AG20443 (cell line): ENCODE results near the gene INSL3.
"Not testable (repeated sequence)": the region's sequence is repeated elsewhere in the genome, so short reads cannot be mapped to it uniquely, and the experiment has no call there.

Experiments
- DNase-seq: peaks from one replicate; pipeline ENCODE4 v3.0.0; 2012; ENCODE audit warnings: low spot score, mixed read lengths

INSL3 gene

DNA sequence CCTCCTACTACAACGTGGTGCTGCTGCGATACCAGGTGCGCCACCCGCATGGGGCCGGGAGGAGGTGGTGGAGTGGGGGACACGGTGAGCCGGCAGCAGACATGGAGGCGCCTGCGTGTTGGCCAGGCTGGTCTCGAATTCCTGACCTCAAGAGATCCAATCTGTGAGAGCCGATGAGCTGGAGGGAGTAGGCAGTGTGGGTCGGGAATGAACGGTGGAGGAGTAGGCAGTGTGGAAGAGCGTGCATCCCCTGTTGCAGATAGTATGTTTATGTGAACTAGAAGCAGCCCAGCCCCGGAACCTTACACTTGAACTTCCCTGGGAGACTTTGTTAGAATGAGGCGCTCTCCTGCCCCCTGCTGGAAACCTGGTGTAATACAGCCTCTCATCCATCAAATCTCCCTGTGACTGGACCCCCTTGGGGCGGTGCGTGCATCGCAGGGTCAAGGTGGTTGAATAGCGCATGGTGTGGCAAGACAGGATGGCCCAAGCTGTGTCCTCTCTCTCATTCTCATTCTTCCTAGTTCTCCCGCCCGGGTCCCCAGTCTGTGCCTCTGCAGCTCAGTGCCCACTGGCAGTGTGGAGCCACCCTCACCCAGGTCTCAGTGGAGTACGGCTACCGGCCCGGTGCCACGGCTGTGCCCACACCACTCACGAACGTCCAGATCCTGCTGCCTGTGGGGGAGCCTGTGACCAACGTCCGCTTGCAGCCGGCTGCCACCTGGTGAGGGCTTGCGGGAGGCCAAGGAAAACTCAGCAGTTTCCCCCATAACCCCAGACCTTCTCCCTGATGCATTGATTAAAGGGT is 36.9 kb downstream of the INSL3 start:
- peak; percentile 84 for DNase-seq

DNA sequence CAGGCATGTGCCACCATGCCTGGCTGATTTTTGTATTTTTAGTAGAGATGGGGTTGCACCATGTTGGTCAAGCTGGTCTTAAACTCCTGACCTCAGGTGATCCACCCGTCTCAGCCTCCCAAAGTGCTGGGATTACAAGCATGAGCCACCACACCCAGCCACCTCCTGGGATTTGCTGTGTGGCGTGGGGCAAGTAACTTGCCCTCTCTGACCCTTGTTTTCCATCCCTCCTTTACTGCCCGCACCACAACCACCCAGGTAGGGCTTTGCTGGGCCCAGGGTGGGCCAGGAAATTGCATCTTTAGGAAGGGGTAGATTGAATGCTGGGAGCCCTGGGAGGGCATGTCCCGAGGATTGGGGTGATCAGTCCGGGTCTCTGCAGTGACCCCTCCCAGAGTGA is 37.6 kb downstream of the INSL3 start:
- DNase-seq = not testable (repeated sequence)

DNA sequence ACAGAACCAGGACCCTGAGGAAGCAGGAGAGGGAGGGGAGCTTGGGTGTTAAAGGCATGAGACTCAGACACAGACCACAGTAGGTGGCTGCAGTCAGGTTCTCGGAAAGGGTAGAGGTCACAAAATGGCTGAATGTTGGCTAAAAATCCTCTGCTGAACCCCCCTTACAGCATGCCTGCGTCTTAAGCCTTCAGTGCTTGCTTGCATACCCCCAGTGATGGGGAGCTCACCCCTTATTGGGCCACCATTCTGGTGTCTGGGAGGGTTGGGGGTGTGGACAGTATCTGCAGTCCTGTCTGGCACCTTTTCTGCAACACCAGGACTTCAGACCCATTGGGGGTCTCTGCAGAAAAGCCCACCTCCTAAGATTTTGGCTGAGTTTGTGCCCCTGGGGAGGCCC is 40.5 kb downstream of the INSL3 start:
- DNase-seq = no peak

DNA sequence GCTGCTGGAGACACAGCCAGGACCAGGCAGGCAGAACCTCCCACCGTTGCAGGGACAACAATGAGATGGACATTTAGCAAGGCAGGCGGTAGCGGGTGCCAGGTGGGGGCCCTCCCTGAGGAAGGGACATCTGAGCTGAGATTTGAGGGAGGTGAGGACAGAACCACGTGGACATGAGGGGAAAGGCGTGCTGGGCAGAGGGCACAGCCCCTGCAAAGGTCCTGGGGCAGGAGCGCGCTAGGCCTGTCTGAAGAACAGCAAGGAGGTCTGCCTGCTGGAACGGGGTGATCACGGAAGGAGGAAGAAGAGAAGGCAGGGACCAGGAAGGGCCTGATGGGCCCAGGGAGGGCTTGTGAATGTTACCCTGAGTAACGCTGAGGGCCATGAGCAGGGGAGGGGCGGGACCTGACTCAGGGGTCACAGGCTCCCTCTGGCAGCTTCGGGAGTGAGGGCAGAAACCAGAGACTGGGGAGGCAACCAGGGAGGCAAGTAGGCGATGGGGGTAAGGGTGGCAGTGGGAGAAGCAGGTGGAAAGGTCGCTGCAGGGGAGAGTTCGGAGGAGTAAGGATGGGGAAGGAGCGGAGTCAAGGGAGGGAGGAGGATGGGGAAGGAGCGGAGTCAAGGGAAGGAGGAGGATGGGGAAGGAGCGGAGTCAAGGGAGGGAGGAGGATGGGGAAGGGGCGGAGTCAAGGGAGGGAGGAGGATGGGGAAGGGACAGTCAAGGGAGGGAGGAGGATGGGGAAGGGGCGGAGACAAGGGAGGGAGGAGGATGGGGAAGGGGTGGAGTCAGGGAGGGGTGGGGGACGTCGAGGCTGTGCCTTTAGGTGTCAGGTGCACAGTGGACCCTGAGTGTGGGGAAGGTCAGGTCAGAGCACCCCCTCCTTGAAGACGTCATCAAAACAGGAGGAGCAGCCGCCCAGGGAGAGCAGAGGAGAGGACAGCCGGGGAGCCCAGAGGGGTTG is 42.1 kb downstream of the INSL3 start:
- DNase-seq = peak; percentile 27

DNA sequence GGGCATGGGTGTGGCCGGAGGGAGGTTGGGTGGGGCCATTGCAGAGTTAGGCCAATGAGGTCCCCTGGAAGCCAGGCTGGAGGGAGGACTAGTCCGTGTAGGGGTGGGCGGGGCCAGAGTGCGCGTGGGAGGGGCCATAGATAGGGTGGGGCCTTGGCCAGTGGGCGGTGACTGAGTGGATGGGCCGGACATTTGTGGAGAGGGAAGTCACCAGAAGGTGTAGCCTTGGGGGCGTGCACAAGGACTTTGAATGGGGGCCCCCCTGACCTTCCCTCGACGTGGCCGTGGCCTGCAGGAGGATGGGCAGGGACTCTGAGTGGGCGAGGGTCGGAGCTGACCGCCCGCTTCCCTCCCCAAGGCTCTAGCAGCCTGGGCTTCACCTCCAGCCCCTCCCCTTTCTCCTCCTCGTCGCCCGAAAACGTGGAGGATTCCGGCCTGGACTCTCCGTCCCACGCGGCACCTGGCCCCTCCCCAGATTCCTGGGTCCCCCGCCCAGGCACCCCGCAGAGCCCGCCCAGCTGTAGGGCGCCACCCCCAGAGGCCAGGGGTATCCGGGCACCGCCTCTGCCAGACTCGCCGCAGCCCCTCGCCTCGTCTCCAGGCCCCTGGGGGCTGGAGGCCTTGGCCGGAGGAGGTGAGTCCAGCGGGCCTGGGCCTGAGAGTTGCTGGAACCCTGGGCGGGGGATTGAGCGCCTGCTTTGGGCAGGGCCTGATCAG is 42.9 kb downstream of the INSL3 start:
- DNase-seq = peak; percentile 70

DNA sequence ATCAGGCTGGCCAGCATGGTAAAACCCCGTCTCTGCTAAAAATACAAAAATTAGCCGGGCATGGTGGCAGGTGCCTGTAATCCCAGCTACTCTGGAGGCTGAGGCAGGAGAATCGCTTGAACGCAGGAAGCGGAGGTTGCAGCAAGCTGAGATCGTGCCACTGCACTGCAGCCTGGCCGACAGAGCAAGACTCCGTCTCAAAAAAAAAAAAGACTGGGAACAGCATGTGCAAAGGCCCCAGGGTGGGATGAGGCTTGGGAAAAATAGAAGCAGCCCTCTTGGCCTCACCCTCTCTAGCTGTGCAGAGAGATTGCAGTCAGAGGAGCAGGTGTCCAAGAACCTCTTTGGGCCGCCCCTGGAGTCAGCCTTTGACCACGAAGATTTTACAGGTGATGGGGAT is 43.5 kb downstream of the INSL3 start:
- DNase-seq = not testable (repeated sequence)

DNA sequence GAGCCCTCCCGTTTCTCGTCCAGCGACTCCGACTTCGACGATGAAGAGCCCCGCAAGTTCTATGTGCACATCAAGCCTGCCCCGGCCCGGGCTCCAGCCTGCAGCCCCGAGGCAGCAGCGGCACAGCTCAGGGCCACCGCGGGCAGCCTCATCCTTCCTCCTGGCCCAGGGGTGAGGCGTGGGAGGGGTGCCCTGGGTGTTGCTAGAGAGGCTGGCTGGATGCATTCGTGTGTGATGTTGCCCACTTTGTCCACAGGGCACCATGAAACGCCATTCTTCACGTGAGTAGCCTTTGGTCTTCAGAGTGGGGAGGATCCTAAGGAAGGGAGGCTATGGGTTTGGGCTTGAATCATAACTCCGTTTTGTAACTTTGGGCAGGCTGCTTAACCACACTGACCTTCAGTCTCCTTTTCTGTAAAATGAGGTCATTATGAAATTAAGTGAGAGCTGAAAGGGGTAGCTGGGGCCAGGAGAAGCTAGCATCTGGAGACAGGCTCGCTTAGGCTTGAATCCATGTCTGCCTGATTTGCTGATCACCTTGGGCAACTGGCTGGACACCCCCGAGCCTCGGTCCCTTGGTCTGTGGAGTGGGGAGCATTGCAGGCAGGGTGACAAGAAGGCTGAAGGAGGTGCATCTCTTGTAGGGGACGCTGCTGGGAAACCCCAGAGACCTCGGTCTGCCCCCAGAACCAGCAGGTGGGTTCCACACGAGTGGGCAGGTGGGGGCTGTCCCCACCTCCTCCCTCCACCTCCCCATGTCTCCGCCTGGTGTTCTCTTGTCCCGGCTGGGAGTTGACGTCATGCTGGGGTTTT is 45.1 kb downstream of the INSL3 start:
- DNase-seq = peak; percentile 50

DNA sequence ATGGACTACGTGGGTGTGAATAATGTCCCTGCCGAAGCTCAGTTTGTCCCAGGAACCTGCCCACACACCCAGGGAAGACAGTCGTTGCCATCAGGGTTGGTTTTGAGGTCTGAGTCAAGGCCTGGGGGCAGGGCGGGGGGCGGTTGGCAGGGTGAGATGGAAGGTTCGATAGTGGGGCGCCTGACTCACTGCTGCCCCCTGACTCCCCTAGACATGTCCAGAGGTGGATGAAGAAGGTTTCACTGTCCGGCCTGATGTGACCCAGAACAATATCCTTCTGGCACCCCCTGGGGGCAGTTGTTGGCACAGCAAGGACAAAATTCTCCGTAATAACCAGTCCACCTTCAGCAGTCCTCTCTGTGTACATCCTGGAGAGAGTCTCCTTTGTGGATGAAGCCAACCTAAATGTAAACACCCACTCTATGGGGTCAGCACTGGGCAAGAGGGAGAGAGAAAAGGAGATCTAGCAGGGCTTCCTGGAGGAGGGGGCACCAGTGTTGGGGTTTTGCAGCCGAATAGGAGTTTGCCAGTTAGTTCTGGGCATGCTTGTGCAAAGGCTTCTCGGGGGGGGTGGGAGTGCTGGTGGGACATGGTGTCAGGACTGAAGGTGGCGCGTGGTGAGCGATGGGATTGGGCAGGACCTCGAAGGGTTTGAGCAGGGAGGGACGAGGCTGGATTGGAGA is 45.9 kb downstream of the INSL3 start:
- DNase-seq = peak; percentile 63

DNA sequence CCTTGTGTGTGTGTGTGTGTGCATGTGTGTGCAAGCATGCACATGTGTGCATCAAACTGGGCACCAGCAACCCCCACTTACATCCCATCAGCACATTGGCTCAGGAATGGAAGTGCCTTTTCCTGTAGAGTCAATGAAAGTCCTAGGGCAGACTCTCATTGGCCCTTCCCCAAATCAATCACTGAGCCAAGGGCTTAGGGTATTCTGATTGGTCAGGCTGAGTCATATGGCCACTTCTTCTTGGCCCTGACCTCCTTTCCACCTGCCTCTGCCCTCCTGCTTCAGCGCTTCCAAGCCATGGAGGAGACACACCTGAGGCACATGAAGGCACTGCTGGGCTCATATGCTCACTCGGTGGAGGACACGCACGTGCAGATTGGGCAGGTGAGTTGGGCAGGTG is 49.1 kb downstream of the INSL3 start:
- DNase-seq = no peak

DNA sequence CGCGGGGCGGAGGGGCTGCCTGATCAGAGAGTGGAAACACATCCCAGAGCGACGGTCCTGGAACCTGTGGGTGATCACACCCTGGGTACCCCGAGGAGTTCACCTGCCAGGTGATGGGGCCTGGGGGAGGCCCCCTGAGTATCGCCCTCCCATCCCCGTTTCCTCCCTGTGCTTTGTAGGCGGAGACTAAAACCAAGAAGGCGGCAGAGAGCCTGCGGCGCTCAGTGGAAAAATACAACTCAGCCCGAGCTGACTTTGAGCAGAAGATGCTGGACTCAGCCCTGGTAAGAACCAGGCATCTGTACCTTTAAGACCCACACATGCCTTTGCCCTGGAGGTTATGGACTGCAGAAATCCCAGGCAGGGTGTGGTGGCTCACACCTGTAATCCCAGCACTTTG is 50.7 kb downstream of the INSL3 start:
- no peak for DNase-seq

DNA sequence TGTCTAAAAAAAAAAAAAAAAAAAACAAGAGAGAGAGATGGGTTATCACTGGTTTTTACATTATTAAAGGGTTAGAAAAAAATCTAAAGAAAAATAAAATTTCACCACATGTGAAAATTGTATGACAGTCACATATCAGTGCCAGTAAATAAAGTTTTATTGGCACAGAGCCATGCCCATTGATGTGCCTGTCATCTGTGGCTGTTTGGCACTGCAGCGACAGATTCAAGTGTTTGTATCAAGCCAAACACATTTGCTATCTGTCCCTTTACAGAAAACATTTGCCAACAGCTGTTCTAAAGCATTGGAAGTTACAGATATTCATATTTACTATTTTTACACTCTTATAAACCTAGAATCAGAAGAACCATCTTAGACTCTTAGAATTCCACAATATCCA is 53.8 kb downstream of the INSL3 start:
- DNase-seq = no peak

DNA sequence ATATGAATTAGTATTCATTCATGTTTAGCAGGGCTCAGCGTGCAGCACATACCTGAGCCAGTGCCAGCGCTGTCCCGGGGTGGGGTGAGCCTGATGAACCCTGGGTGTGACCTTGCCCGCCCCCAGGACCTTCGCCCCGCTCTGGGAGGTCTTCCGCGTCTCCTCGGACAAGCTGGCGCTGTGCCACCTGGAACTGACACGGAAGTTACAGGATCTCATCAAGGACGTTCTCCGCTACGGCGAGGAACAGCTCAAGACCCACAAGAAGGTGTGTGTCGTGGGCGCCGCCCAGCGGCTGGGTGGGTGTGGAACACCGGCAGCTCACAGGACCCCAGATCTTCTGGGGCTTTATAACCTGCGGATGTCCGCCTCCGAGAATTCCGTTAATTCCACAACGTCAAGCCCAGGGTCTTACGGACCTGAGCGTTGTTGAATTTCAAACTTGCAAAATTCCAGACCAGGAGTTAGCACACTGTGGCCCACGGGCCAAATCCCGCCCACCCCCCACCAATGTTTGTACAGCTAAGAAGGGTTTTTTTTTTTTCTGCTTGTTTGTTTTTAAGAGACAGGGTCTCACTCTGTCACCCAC is 54.7 kb downstream of the INSL3 start:
- DNase-seq = peak; percentile 86
